GM18858 (cell line): ENCODE measurements around the gene USP46.

Experiments used
- ATAC-seq: cut with Tn5 transposase; IDR thresholded peaks from one replicate; pipeline ENCODE4 v1.9.1; 2021; ENCODE audit not compliant: unreplicated experiment

Gene USP46

GRCh38 chr4:52659001-52659721 lies at the start of gene USP46:
Gene USP46 (minus strand): TSS chr4:52659301. CDS start chr4:52659150, 151 bp downstream.
- ATAC-seq = peak; percentile 61

GRCh38 chr4:52704661-52705060 lies 45.6 kb upstream of the USP46 start:
- ATAC-seq = no peak

- no peak for ATAC-seq
Observed at GRCh38 chr4:52704133-52704532, 45.0 kb upstream of the USP46 start.

- peak; percentile 95 for ATAC-seq
Observed at GRCh38 chr4:52701207-52701606, 42.1 kb upstream of the USP46 start.

GRCh38 chr4:52694936-52695335 lies 35.8 kb upstream of the USP46 start:
- ATAC-seq = no peak

- ATAC-seq = no peak
Observed at GRCh38 chr4:52693492-52693891, 34.4 kb upstream of the USP46 start.

GRCh38 chr4:52689096-52689495 lies 30.0 kb upstream of the USP46 start:
- no peak for ATAC-seq

GRCh38 chr4:52687696-52688095 lies 28.6 kb upstream of the USP46 start:
- ATAC-seq = no peak

- no peak for ATAC-seq
Observed at GRCh38 chr4:52685316-52685715, 26.2 kb upstream of the USP46 start.

GRCh38 chr4:52684896-52685295 lies 25.8 kb upstream of the USP46 start:
- no peak for ATAC-seq

- ATAC-seq = no peak
Observed at GRCh38 chr4:52680381-52680780, 21.3 kb upstream of the USP46 start.

GRCh38 chr4:52676536-52676935 lies 17.4 kb upstream of the USP46 start:
- ATAC-seq = no peak

GRCh38 chr4:52675111-52675510 lies 16.0 kb upstream of the USP46 start:
- ATAC-seq = no peak

GRCh38 chr4:52670739-52671138 lies 11.6 kb upstream of the USP46 start:
- no peak for ATAC-seq

- ATAC-seq = no peak
Observed at GRCh38 chr4:52670121-52670520, 11.0 kb upstream of the USP46 start.

- peak; percentile 76 for ATAC-seq
Observed at GRCh38 chr4:52665592-52665991, 6.5 kb upstream of the USP46 start.

- ATAC-seq = no peak
Observed at GRCh38 chr4:52664479-52664878, 5.4 kb upstream of the USP46 start.

- ATAC-seq = no peak
Observed at GRCh38 chr4:52661966-52662690, 3.0 kb upstream of the USP46 start.

- ATAC-seq = no peak
Observed at GRCh38 chr4:52660643-52661042, 1.5 kb upstream of the USP46 start.

- no peak for ATAC-seq
Observed at GRCh38 chr4:52659722-52660261, 691 bp upstream of the USP46 start.

GRCh38 chr4:52658641-52659000 lies 480 bp downstream of the USP46 start:
- ATAC-seq = peak; percentile 12
